ENCODE data around the gene FST. TPM values are rescaled to one million over a fixed set of nuclear protein-coding genes. Genes with fewer than 3 reads are reported as not detected.

The FST gene
- under 1 TPM; 0.34 to 0.67 TPM for total RNA-seq

GRCh38 chr5:53480416-53481158, at the start of gene FST:
Gene FST (plus strand): TSS chr5:53480629. CDS start chr5:53480792, 163 bp downstream.

Other genes with a start within 250 kb of the FST start
- gene NDUFS4, start 80.0 kb downstream of the FST start, total RNA-seq, result 10 to 100 TPM; 54.7 to 72.6 TPM